NOMO-1 (cell line): ENCODE data around the gene CCR9.

Experiments used
- DNase-seq, 2 experiments: peaks; one replicate each; lab custom pipeline; 2025; ENCODE audit not compliant: unreplicated experiment in 2 of 2; lab: John Stamatoyannopoulos, UW

Gene CCR9

DNA sequence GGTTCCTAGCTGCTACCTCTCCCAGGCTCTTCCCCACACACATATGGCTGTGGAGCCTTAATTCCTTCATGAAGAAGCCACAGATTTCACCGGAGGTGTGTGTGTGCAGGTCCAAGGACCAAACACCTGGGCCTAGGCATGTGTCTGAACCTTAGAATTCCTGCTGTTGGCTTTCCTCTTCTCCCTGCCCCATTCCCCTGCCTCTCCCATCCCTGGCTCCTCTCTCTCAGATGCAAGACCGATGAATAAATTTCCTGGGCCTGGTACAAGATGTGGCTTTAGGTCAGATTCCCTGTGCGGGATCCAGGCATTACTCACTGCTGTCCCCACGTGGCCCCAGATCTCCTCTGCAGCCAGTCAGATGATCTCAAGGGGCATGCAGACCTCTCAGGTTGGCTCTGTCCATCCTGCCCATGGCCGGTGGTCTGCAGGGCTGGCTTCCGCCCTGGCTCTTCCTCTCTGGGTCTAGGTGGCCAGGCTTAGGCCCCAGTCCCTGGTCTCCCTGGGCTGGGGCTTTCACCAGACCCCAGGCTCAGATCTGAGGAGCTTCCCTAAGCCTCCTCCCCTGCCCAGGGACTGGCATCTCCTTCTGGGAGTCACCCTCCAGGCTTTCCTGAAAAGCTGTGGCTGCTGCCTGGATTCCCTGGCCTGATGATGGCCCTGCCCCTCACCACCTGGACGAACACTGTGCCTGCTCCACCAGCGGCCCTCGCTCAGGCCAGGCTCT lies 20.5 kb downstream of the CCR9 start:
- DNase-seq: no peak

DNA sequence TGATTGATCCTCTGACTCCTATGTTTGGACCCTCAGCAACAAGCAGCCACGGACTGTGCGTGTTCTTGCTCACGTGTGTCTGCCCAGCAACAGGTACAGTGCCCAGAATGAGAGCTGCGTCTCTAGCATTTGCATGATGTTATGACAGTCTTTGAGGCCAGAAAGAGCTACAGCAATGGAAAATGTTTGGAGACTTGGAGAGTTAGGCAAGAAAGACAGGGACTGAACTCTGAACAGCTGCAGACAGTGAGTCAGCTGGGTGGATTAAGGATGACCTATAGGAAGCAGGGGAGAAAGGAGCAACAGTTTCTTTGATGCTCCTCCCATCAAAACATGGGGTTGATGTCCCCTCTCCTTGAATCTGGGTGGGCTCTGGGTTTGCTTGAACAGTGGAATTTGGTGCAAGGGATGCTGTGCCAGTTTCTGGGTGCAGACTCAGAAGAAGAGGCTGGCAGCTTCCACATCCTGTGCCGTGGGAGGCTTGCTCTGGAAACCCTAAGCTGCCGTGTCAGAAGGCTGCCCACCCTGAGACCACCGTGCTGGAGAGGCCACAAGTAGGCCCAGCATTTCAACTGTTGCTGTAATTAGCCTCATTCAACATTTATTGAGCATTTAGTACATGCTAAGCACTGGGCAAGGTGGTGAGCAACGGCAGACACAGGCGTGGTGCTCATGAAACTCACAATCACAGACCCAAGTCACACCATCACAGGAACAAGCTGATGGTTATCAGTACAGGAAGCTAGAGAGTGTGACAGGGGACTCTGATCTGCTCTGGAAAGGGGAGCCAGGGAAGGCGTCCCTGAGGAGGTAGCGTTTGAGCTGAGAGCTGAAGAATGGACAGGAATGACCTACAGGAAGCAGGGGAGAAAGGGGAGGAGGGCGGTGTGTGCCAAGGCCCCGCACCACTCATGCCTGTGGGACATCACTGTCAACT lies 21.7 kb downstream of the CCR9 start:
- DNase-seq: no peak

DNA sequence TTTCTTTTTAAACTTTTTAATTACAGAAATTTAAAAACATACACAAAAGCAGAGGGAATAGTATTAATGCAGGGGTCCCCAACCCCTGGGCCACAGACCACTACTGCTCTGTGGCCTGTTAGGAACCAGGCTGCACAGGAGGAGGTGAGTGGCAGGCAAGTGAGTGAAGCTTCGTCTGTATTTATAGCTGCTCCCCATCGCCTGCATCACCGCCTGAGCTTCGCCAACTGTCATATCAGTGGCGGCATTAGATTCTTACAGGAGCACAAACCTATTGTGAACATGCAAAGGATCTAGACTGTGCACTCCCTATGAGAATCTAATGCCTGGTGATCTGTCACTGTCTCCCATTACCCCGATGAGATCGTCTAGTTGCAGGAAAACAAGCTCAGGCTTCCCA lies 22.4 kb downstream of the CCR9 start:
- no peak for DNase-seq

DNA sequence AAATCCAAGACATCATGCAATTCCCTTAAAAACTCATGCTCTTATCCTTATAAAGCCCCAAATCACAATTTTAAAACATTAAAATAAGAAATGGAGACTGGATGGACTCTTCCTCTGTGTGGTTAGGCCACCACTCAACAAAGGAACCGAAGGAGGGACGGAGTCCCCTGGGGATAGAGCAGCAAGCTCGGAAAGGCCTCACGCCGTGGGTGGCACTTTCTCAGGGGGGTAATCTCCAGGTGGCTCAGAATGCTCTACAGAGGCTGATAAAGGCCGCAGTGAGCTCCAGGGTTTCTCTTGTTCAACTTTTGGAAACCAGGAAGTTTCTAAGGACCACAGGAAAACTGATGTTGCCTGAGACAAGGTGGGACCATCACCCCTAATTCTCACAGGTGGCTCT lies 23.2 kb downstream of the CCR9 start:
- no peak for DNase-seq

DNA sequence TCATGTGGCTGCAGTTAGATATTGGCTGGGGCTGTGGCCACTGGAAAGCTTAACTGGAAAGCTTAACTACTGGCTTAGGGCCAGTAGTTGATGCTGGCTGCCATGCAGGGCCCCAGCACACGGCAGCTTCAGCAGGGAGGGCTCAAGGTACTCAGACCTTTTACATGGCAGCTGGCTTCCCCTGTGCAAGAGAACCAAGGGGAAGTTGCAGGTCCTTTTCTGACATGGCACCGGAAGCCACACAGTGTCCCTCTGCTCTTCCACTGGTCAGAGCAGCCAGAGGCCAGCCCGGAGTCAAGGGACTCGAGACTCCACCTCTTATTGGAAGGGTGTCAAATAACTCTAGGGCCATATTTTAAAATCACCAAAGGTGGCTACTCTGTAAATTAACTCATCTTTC lies 24.5 kb downstream of the CCR9 start:
- no peak for DNase-seq

DNA sequence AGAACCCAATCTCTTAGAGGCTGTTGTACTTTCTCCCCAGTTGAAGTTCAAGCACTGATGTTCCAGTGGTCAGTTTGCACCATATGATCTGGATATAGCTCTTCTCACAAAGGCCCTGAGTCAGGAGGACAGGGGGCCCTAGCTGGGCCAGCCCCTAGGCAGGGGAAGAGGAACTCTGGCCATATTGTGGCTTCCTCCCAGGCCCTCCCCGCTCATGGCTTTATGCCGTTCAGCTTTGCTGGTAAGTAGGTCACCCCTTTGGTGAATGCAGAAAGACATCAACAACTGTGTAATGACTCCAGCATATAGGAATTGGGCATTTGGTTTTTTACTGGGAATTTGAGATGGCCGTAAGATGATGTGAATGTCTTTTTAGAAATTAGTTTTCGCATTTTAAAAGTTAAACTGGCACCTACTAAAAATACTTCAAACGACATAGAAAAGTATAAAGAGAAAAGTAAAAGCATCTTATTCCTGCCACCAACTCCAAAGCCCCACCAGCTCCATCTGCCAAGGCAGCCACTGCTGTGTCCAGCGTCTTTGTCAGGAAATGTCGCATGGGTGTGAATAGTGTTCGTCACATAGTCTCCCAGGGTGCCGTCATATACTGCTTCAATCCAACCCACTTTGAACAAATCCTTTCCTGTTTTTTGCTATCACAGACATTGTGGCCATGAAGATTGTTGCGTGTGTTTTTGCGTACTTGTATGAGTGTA lies 25.3 kb downstream of the CCR9 start:
- no peak for DNase-seq

DNA sequence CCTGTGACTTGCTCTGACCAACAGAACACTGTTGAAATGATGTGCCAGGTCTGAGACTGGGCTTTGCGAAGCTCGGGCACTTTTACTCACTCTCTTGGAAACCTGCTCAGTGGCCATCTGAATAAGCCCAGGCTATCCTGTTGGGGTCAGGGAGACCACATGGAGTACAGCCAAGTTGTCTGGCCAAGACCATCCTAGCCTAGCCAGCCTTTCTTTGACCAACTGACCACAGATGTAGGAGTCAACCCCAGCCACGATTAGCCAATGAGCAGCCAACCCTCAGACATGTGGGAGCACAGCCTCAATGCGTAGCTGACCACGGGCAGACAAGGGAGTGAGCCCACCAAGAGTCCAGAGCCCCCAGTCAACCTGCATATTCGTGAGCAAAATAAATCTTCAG lies 26.1 kb downstream of the CCR9 start:
- no peak for DNase-seq

DNA sequence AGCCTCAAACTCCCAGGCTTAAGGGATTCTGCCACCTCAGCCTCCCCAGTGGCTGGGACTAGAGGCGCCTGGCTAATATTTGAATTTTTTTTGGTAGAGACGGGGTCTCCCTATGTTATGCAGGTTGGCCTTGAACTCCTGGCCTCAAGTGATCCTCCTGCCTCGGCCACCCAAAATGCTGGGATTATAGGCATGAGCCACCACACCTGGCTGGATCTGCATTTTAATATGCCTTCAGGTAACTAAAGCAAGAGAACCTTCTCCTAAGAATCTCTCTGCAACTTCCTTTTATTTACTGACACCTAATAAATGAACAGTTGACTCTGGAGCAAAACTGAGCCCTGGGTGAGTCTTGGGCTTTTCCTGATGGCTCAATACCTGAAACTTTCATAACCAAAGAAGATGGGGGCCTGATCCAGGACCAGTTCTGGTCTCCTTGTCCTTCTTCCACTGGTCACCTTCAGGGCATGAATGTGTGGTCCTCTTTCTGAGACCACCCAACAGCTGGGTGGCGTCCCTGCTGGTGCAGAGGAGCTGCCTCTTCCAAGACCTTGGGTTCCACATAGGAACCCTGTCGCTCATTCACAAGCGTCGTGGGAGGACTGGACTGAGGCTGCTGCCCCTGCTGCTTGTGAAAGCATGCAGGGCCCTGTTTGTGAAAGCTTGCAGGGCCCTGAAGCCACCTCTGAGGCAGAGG lies 28.2 kb downstream of the CCR9 start:
- DNase-seq: no peak

DNA sequence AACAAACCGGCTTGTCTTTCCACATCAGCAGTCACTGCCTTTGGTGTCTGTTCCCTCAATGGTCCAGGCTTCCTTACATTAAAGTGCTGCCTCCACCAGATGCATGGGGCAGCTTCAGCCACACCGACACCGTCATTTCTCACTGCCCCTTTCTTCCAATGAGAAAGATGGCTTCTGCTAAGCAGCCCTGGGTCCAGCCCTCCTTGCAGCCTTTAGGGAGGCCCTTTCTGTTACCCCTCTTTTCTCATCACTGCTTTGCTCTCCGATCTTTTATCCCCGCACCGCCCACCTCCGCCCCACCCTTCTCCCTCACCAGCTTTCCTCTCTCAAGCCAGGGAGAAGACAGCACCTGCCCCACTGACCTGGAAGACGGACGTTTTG lies 28.7 kb downstream of the CCR9 start:
- DNase-seq: no peak

DNA sequence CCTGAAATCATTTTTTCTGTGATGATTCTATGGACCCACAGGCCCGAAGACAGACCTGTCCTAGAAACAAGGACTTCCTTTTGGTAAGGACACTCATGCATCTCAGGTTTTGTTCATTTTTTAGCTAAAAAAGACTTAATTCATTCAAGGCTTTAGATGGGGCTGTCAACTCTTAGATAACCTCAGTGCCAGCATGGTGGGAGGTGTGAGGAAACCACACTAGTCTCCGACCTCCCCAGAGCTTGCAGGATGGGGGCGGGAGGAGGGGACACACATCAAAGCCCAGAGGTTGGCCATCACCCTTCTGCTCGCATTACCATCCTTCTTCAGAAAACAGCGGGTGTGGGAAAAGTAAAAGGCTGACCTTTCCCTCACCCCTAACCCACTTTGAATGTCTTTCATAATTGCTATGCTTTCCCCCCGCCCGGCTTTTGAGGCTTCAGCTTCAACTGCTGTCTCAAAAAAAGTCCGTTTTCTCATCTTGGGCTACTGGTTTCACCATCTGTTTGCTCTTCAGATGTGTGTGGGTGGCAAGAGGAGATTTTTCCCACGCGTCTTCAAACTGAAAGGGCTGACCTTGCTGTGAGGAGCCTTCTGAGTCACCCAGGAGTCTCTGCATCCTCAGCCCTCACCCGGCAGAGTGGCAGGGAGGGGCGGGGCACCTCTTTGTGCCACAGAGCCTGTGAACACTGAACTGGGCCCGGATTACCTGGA lies 29.3 kb downstream of the CCR9 start:
- no peak for DNase-seq

DNA sequence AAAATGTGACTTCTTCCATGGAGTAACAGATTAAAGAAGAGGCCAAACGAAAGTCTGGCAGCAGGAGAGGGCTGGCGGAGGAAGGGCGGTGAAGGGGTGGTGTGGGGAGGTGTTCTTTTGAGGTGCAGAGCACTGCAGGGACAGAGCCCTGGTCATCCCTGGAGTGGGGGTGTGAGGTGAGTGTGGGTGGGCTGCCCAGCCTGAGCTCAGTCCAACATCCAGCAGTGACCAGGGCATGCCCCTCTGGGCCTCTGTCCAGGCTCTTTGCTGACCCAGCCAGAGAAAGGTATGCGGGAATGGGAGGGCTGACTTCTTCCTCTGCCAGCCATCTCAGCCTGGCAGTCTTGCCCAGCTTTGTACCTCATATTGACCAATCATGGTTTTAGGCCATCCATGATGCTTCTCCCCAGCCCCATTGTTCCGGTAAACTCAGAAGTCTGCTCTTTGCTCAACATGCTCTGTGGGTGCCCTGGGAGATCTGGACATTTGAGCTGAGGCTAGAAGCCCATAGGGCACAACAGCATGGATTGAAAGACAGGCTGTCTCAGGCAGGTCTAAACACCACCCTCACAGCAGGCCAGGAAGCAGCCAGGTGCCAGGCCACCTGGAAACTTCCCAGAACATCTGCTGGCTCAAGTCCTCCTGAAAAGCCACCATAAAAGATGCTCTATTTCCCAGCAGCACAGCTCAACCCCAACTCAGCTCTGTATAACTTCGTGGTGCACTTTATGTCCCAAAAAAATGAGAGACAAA lies 31.0 kb downstream of the CCR9 start:
- no peak for DNase-seq

DNA sequence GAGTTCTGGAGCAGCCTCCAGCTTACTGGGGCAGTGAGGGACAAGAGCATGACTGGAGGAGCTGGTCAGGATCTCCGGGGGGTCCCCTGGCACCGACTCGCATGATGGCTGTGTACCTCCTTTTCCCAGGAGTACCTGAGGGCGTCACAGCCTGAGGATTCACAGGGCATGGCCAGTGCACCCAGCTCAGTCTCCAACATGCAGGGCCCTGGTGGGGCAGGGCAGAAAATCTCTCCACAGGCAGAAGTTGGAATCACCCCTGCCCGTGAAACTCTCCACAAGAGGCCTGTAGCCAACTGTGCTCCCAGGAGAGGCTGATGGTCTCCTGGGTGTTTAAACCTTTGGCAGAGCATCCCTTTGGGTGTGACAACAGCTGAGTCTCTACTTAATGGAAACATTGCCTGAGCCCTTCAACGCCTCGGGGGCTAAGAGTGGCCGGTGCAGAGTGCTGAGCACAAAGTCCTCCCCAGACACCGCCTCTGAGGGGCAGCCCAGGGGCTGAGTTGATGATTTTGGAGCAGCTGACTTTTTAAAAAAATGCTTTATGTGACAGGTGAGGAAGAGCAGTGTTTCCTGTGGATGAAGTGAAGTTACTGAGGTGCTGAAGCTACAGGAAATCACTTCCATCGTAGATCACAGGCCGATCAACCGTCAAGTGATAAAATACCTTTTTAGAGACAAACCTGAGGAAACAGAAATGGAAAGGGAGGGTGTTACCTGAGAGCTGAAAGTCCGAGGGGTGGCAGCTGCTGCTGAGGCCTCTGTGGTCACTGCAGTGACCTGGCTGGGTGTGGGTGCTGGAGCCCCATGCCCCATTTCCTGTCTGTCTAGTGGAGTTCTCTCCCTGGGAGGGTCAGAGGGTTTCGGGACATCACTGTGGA lies 35.1 kb downstream of the CCR9 start:
- DNase-seq: no peak

DNA sequence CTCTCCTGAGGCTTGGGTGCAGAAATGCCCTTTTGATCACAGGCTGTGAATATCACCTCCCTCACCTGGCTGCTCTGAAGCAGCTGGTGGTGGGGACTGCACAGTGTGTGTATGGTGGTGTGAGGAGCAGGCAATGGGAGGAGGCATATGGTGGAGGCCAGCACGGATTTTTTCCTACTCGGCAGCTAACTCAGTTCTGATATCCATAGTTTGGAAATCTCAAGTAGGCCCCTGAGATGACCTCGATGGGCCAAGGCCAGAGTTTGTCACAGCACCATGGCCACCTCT lies 35.6 kb downstream of the CCR9 start:
- no peak for DNase-seq

DNA sequence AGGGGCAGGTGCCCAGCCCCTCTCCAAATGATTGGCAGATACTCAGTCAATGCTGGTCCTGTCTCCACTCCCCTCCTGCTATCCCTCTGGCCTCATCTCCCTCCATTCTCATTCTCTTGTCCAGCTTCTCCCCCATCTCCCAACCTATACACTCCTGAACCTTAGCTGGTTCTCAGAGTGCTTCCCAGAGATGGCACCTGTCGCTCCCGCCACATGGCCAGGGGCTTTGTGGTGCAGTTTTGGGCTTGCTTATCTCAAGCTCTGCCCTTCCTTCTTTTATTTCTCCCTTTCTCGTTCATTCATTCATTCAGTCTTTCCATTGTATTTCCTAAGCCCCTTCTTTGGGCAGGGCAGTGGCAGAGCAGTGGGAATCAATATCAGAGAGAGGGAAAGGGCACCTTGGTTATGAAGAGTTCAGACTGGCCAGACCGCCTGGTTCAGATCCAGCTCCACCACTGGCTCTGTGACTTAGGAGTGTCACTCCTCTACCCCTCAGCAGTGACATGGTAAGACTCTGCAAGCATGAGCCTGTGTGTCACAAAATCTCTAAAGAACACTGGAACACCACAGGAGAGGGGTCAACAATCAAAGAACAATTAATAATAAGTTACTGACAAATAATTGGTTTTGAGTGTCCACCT lies 36.7 kb downstream of the CCR9 start:
- DNase-seq: no peak

DNA sequence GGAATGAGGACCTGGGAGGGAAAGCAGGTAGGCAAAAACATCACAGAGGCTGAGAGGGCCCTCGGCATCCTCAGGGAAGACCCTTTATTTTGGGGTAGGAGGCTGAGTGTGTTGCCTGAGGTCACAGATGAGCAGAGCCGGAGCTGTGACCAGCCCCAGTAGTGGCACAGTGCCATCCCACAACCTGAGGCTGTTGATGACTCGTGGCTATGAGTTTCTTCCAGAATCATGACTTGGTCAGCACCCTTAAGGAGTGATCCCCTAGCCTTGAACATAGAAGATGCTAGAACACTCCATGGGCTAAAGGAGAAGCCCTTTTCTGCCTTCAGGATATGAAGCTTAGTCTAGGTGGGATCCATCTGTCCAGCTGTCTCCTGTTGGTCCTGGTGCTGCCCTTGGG lies 37.4 kb downstream of the CCR9 start:
- no peak for DNase-seq

DNA sequence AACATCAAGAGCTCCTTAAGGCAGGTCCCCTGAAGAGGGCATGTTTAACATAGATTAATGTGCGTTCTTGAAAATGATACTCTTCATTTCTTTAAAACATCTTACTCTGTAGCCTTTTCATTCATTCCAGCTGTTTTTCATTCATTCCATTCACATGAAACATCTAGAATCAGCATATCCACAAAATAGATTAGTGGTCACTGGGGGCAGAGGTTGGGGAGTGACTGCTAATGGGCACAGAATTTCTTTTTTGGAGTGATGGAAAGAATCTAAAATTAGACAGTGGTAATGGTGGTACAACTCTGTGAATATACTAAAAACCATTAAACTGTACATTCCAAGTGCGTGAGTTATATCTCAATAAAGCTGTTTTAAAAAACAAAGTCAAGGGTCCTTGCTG lies 41.5 kb downstream of the CCR9 start:
- DNase-seq: no peak

DNA sequence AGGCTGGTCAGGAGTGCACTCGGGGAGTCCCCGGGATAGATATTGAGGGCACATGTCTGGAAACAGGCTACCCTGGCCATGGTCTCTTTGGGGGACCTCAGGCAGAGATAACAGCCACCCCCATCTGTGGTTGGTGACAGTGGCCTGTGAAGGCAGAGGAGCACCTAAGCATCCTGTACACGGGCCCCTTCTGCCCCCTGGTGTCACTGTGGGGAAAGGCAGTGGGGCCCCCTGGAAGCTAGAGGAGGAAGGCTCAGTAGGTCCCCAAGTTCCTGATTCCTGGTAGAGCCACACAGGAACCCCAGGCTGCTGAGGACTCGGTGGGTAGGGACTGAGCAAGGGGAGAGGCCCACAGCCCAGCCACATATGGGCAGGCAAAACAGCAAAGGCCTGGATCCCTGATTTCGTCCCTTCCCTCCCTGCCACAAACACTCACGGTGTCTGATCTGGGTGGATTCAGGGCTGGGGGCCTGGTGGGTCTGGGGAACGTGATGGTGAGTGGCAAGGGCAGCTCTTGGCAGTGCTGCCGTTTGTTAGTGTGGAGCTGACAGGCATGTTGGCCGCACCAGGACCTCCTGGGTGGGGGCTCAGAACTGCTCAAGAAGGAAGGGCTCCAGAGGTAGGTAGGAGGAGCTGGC lies 42.8 kb downstream of the CCR9 start:
- peak; percentile 1 to 26 for DNase-seq

DNA sequence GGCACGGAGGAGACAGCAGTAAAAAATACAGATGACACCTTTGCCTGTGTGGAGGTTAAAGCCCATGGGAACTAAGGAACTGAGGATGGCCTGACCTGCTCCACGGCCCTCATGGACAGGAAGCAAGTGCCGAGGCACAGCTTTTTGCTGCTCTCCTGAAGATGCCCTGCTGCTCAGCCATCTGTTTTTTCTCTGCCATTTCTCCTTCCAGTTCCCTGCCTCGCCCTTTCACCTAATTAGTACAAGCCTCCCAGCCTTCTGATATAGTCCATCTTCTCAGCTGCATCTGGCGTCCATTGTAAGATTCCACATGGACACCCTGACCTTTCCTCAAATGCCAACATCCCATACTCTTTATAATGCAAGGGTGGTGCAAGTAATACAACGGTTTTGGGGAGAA lies 45.2 kb downstream of the CCR9 start:
- no peak for DNase-seq
